ENCODE results near the gene IGBP1.

The IGBP1 gene

DNA sequence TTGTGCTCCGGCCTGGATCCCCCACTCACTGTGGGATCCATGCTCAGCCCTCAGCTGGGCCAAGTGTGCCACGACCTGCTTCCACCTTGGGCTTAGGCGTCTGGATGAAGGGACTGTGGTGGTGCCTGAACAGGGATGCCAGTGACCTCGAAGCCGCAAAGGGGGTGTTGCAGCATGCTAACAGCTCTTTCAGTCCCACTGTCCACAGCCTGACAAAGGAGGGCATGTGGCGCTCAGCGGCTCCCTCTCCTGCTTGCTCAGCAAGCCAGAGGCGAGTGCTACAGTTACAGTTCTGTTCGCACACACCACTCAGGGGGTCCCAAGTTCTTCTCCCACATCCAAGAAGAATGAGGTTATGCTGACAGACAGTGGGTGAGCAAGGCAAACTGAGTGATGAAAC, 5.2 kb upstream of the IGBP1 start:
- POLR2A ChIA-PET = interaction anchor here (1.0 kb wide), 1 partner anchor 162 kb away, joined by 3 read pairs; the partner anchor contains the start of genes KIF4A and PDZD11
- CTCF ChIA-PET = no interaction called here
- TF ChIP-seq FOXM1 (IDR thresholded peaks at IDR 0.05; ENCODE audit: borderline replicate concordance) = no peak
- no peak for TF ChIP-seq SUZ12 (IDR thresholded peaks at IDR 0.05)
- no peak for TF ChIP-seq TARDBP (IDR thresholded peaks at IDR 0.05)
- no peak for TF ChIP-seq NFRKB (IDR thresholded peaks at IDR 0.05)
- no peak for TF ChIP-seq HDGF (IDR thresholded peaks at IDR 0.05; ENCODE audit: borderline replicate concordance)
- TF ChIP-seq LEF1 (IDR thresholded peaks at IDR 0.05; ENCODE audit: borderline replicate concordance) = no peak
- no peak for DNase-seq (ENCODE audit: extremely low spot score)

DNA sequence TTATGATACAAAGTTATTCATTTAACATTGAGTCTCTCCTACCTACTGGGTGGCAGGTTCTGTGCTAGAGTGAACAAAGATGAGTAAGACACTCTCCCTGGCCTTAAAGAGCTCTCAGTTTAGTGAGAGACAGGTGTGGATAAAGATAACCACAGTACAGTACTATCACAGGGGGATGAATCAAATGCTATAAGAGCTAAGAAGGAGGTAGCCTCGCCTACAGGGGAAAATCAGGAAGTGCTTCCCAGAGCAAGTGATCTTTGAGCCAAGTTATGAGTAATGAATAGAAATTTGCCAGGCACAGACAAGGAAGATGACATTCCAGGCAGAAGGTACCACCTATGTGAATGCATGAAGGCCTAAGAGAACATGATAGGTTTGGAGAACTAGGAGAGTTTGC, 3.4 kb upstream of the IGBP1 start:
- ChIA-PET POLR2A (no interaction called here), CTCF (no interaction called here)
- no peak for DNase-seq (ENCODE audit: extremely low spot score)
- TF ChIP-seq CTBP1 (IDR thresholded peaks at IDR 0.05; ENCODE audit: borderline replicate concordance) = no peak
- TF ChIP-seq HDGF (IDR thresholded peaks at IDR 0.05; ENCODE audit: borderline replicate concordance) = no peak
- no peak for TF ChIP-seq L3MBTL2 (conservative IDR thresholded peaks at IDR 0.05)
- TF ChIP-seq LEF1 (IDR thresholded peaks at IDR 0.05; ENCODE audit: borderline replicate concordance) = no peak
- no peak for TF ChIP-seq FOXM1 (IDR thresholded peaks at IDR 0.05; ENCODE audit: borderline replicate concordance)
- TF ChIP-seq FOXK2 (IDR thresholded peaks at IDR 0.05) = no peak
- TF ChIP-seq BHLHE40 (IDR thresholded peaks at IDR 0.05; ENCODE audit: borderline replicate concordance) = no peak

DNA sequence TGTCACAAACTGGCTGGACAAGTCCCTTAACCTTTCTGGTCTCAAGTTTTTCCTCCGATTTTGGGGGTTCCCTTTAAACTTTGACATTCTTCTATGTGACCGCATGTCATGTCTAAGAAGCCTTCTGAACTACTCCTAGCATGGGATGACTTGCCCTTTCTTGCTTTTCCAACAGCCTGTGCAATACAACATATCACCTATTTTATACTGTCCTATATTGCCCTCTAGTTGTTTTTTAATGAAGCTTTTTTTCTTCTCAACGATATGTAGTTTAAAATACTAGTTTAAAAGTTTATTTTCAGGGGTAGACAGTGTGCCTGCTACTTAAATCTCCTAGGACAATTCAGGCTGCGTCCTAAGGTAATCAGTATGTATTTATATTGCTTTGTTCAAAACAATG, 1.0 kb upstream of the IGBP1 start:
- TF ChIP-seq SP1 (IDR thresholded peaks at IDR 0.05) = no peak
- TF ChIP-seq CTBP1 (IDR thresholded peaks at IDR 0.05; ENCODE audit: borderline replicate concordance) = no peak
- no peak for TF ChIP-seq HDGF (IDR thresholded peaks at IDR 0.05; ENCODE audit: borderline replicate concordance)
- TF ChIP-seq NFRKB (IDR thresholded peaks at IDR 0.05) = no peak
- no peak for TF ChIP-seq SUZ12 (IDR thresholded peaks at IDR 0.05)
- CTCF ChIA-PET = interaction anchor here (0.6 to 1.6 kb wide), 3 partner anchors 44 to 321 kb away, joined by 3 to 8 read pairs (median 4); no protein-coding TSS in a partner anchor
- POLR2A ChIA-PET = interaction anchor here (1.5 to 1.9 kb wide), 2 partner anchors 35 to 594 kb away, joined by 3 to 7 read pairs; no protein-coding TSS in a partner anchor
- no peak for DNase-seq (ENCODE audit: extremely low spot score)

DNA sequence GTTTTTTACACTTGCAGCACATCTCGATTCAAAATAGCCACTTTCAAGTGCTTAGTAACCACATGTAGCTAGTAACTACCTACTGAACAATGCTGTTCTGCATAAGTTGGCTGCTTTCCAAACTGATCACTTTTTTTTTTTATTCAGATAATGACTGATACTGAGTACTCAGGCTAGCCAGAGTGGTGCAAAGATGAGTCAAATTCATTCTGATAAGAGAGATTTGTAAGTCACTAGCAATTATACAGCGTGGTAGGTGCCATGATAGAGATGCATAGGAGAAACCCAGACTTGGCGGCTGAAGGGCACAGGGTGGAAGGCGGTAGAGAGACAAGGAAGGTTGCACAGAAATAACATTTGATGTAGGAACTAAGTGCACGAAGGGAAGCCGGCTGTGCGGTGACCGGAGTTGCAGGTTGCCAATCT, 357 bp upstream of the IGBP1 start:
- ChIA-PET POLR2A (interaction anchor here (0.6 to 1.9 kb wide), 11 partner anchors 13 to 822 kb away, joined by 3 to 8 read pairs (median 3); partner anchors contain the start of gene EDA), CTCF (interaction anchor here (0.6 to 1.6 kb wide), 12 partner anchors 9 to 320 kb away, joined by 3 to 8 read pairs (median 4); no protein-coding TSS in a partner anchor)

DNA sequence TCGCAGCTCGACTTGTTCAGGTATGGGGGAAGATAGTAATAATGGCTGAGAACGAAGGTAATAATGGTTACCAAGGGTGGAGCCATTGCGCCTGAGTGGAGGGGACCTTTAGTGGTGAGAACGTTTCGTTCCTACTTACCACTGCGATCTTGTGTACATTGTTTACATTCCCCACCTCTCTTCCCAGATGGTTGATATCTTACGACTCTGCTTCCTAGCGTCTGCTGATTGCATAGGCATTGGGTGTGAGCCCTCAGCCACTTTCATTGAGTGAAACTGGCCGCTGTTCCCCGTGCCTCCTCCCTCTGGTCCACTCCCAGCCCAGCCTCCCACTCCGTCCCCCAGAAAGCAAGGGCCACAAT, 850 bp downstream of the IGBP1 start:
- ChIA-PET POLR2A (interaction anchor here (1.3 to 1.9 kb wide), 7 partner anchors 14 to 631 kb away, joined by 3 to 8 read pairs (median 5); partner anchors contain the start of gene EDA), CTCF (interaction anchor here (0.7 to 1.4 kb wide), 7 partner anchors 29 to 954 kb away, joined by 3 to 8 read pairs (median 3); no protein-coding TSS in a partner anchor)
- TF ChIP-seq SP1 (IDR thresholded peaks at IDR 0.05) = no peak
- TF ChIP-seq ZNF384 (IDR thresholded peaks at IDR 0.05) = no peak
- TF ChIP-seq FOXA1 (IDR thresholded peaks at IDR 0.05) = no peak
- no peak for TF ChIP-seq ELF4 (IDR thresholded peaks at IDR 0.05)
- TF ChIP-seq ARNT (IDR thresholded peaks at IDR 0.05) = no peak
- peak; percentile 12 for DNase-seq (ENCODE audit: extremely low spot score)

More for the DNA sequence above, 357 bp upstream of the IGBP1 start:
- no peak for DNase-seq (ENCODE audit: extremely low spot score)
- TF ChIP-seq ELF4 (IDR thresholded peaks at IDR 0.05) (no peak), NFRKB (IDR thresholded peaks at IDR 0.05) (no peak), SP1 (IDR thresholded peaks at IDR 0.05) (no peak), ARNT (IDR thresholded peaks at IDR 0.05) (no peak), CTBP1 (IDR thresholded peaks at IDR 0.05; ENCODE audit: borderline replicate concordance) (no peak), TARDBP (IDR thresholded peaks at IDR 0.05) (no peak), LEF1 (IDR thresholded peaks at IDR 0.05; ENCODE audit: borderline replicate concordance) (no peak), SUZ12 (IDR thresholded peaks at IDR 0.05) (no peak), ZNF384 (IDR thresholded peaks at IDR 0.05) (0 out of 2 replicates have a peak, but pooled peaks have one; percentile 5), FOXA1 (IDR thresholded peaks at IDR 0.05) (no peak), FOXM1 (IDR thresholded peaks at IDR 0.05; ENCODE audit: borderline replicate concordance) (no peak), HDGF (IDR thresholded peaks at IDR 0.05; ENCODE audit: borderline replicate concordance) (no peak), L3MBTL2 (conservative IDR thresholded peaks at IDR 0.05) (0 out of 2 replicates have a peak, but pooled peaks have one; percentile 26)
- TF ChIP-seq, protein P1, sequence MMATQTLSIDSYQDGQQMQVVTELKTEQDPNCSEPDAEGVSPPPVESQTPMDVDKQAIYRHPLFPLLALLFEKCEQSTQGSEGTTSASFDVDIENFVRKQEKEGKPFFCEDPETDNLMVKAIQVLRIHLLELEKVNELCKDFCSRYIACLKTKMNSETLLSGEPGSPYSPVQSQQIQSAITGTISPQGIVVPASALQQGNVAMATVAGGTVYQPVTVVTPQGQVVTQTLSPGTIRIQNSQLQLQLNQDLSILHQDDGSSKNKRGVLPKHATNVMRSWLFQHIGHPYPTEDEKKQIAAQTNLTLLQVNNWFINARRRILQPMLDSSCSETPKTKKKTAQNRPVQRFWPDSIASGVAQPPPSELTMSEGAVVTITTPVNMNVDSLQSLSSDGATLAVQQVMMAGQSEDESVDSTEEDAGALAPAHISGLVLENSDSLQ (IDR thresholded peaks at IDR 0.05) = peak; percentile 42

DNA sequence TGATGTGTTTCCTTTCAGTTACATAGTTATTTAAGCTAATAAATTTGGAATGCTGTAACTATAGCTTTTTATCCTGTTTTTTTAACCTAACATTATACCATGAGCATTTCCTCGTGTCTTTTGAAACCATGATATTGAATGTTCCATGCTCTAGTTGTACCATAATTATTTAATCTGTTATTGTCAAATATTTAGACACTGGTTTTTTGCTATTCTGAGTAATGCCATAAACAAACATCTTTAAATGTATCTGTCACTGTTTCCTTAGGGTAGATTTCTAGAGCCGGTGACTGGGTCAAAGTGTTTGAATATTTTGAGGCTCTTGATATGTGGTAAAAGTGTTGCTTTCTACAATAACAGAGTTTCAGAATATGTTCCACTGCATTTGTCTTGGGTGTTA, 5.4 kb downstream of the IGBP1 start:
- CTCF ChIA-PET = no interaction called here
- no peak for DNase-seq (ENCODE audit: extremely low spot score)
- TF ChIP-seq CTBP1 (IDR thresholded peaks at IDR 0.05; ENCODE audit: borderline replicate concordance) (no peak), L3MBTL2 (conservative IDR thresholded peaks at IDR 0.05) (no peak), BHLHE40 (IDR thresholded peaks at IDR 0.05; ENCODE audit: borderline replicate concordance) (no peak), SUZ12 (IDR thresholded peaks at IDR 0.05) (no peak), SP1 (IDR thresholded peaks at IDR 0.05) (no peak), ZNF384 (IDR thresholded peaks at IDR 0.05) (no peak), NFRKB (IDR thresholded peaks at IDR 0.05) (no peak), ELF4 (IDR thresholded peaks at IDR 0.05) (no peak), FOXA1 (IDR thresholded peaks at IDR 0.05) (no peak), HDGF (IDR thresholded peaks at IDR 0.05; ENCODE audit: borderline replicate concordance) (no peak), FOXM1 (IDR thresholded peaks at IDR 0.05; ENCODE audit: borderline replicate concordance) (no peak), FOXK2 (IDR thresholded peaks at IDR 0.05) (no peak), TARDBP (IDR thresholded peaks at IDR 0.05) (no peak), ARNT (IDR thresholded peaks at IDR 0.05) (no peak), LEF1 (IDR thresholded peaks at IDR 0.05; ENCODE audit: borderline replicate concordance) (no peak)
- TF ChIP-seq, protein P1 (IDR thresholded peaks at IDR 0.05) = no peak
- POLR2A ChIA-PET = no interaction called here

DNA sequence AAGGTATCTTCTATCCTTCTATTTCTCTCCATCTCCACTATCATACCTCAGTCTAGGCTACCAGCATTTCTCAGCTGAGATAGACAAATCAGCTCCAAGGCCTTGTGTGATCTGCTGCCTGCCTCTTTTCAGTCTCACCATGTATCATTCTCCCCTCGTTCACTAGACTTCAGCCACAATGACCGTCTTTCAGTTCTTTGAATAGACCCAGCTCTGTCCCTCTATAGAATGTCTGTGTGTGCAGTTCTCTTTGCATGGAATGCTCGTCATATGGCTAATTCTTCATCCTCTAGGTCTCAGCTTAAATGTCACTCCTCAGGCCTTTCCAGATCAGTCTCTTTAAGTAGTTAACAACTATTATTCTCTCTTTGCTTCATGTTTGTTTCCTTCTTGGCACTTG, 6.5 kb downstream of the IGBP1 start:
- no peak for DNase-seq (ENCODE audit: extremely low spot score)
- ChIA-PET POLR2A (no interaction called here), CTCF (no interaction called here)
- no peak for TF ChIP-seq LEF1 (IDR thresholded peaks at IDR 0.05; ENCODE audit: borderline replicate concordance)
- no peak for TF ChIP-seq NFRKB (IDR thresholded peaks at IDR 0.05)
- TF ChIP-seq ZNF384 (IDR thresholded peaks at IDR 0.05) = no peak
- no peak for TF ChIP-seq CTBP1 (IDR thresholded peaks at IDR 0.05; ENCODE audit: borderline replicate concordance)
- TF ChIP-seq FOXM1 (IDR thresholded peaks at IDR 0.05; ENCODE audit: borderline replicate concordance) = no peak
- TF ChIP-seq TARDBP (IDR thresholded peaks at IDR 0.05) = no peak
- no peak for TF ChIP-seq ELF4 (IDR thresholded peaks at IDR 0.05)
- TF ChIP-seq HDGF (IDR thresholded peaks at IDR 0.05; ENCODE audit: borderline replicate concordance) = no peak
- TF ChIP-seq, protein P1 (IDR thresholded peaks at IDR 0.05) = no peak
- TF ChIP-seq SUZ12 (IDR thresholded peaks at IDR 0.05) = no peak
- TF ChIP-seq ARNT (IDR thresholded peaks at IDR 0.05) = no peak
- TF ChIP-seq FOXK2 (IDR thresholded peaks at IDR 0.05) = no peak
- TF ChIP-seq FOXA1 (IDR thresholded peaks at IDR 0.05) = no peak
- TF ChIP-seq BHLHE40 (IDR thresholded peaks at IDR 0.05; ENCODE audit: borderline replicate concordance) = no peak
- no peak for TF ChIP-seq L3MBTL2 (conservative IDR thresholded peaks at IDR 0.05)
- TF ChIP-seq SP1 (IDR thresholded peaks at IDR 0.05) = no peak
